Stimulated activated CD8-positive, alpha-beta memory T cell treated with anti-CD3 and anti-CD28 coated beads, Interleukin-7, amount 100 ng/mL, for 1 hour (primary cell): ENCODE measurements around the gene RNF4.
"Not testable (repeated sequence)": the region's sequence is repeated elsewhere in the genome, so short reads cannot be mapped to it uniquely, and the experiment has no call there.

Experiments
- DNase-seq, 2 donors: peaks; one replicate each; pipeline ENCODE4 v3.0.0-alpha.2; 2020; ENCODE audit warnings: low read depth in 2 of 2

RNF4 gene

GRCh38 chr4:2534904-2535375 is 66.0 kb downstream of the RNF4 start:
- DNase-seq = no peak

- DNase-seq = peak; percentile 20 to 23
These were observed 66.7 kb downstream of the RNF4 start for GRCh38 chr4:2535376-2536192.

DNA sequence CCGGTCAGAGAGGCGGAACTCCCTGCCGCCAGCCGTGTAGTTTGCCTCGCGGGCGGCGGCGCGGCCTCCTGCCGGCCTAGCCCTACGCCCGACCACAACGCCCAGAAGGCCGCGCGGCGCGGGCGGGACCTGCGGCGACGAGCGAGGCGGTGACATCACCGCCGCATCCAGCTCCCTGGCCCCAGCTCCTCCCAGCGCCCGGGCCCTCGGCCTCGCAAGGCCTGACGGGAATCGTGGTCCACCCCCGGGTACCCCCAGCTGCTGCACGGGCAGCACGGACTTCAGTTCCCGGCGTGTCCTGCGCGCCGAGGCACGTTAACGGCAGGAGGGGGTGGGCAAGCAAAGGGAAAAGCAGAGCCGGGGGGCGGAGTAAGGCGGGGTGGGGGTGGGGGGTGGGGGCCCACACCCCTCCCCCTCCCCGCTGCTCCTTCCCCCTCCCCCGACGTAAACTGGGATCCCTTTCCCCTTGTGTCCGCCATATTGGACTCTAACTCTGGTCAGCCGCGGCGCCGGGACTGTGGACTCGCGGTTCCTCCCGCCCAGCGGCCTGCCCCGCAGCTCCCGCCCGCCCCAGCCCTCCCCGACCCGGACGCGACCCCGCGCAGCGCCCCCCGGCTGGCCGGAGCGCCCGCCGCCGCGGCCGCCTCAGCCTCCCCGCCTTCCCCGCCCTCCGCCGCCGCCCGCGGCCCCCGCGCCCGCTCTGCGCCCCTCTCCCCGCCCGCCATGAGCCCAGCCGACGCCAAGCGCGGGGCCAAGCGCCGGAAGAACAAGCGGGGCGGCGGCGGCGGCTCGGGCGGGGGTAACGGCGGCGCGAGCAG is 67.5 kb downstream of the RNF4 start, which contains the start of gene FAM193A:
TSS of gene FAM193A (plus strand) at position 455 of the 818 bp plus-strand sequence. CDS start at position 724, 269 bp downstream.
- DNase-seq = peak; percentile 95 to 97

DNA sequence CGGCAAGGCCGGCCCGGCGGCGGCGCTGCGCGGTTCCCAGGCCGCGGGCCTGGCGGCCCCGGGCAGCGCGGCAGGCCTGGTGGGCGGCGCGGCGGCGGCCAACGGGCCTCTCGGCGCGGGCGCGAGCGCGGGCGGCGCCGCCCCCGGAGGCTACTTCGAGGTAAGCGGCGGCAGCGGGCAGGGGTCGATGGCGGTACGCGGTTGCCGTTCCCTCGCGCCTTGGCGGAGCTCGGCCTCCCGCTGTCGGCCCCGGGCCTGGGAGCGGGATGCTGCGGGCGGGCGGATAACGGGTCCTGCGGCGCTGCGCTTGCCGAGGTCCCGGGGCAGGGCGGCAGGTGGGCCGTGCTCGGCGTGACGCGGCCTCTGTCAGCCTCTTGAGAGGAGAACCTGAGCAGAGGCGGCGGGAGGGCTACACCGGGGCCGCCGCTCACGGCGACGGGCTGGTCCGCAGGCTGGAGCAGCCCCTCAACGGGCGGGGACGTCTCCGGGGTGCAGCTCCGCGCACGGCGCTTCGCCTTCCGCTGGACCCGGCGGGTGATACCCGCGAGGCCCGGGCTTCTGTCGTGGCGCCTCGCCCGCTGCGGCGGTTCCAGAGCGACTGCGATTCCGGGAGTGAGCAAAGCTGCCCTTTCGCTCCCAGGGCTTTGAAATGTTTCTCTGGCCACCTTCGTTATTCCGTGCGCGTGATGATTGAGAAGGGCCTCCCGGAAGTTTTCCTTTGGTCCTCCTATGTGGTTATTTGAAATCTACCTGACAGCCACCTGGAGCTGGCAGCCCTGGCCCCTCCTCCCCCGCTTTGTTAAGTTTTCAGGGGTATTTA is 68.3 kb downstream of the RNF4 start:
- peak; percentile 23 to 27 for DNase-seq

- DNase-seq = not testable (repeated sequence)
These were observed 74.8 kb downstream of the RNF4 start for GRCh38 chr4:2543580-2544191.

DNA sequence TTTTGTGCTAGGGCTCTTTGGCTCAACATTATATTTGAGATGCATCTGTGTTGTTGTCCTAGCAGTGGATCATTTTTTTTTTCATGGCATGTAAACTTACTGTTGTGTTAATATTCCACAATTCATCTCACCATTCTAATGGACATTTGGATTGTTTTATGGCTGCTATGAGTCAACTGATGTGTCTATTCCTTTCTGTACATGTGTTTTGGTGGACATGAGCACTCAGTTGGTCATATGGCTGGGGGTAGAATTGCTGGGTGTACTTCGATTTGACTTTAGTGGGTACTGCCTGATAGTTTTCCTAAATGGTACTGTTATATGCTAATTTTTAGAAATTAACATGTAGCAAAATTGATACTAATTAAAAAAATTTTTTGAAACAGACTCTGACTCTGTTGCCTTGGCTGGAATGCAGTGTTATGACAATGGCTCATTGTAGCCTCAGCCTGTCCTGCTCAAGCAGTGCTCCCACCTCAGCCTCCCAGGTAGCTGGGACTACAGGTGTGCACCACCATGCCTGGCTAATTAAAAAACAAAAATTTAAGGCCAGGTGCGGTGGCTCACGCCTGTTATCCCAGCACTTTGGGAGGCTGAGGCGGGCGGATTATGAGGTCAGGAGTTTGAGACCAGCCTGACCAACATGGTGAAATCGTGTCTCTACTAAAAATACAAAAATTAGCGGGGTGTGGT is 76.6 kb downstream of the RNF4 start:
- no peak for DNase-seq

- DNase-seq = no peak
These were observed 77.4 kb downstream of the RNF4 start for GRCh38 chr4:2546286-2546823.

DNA sequence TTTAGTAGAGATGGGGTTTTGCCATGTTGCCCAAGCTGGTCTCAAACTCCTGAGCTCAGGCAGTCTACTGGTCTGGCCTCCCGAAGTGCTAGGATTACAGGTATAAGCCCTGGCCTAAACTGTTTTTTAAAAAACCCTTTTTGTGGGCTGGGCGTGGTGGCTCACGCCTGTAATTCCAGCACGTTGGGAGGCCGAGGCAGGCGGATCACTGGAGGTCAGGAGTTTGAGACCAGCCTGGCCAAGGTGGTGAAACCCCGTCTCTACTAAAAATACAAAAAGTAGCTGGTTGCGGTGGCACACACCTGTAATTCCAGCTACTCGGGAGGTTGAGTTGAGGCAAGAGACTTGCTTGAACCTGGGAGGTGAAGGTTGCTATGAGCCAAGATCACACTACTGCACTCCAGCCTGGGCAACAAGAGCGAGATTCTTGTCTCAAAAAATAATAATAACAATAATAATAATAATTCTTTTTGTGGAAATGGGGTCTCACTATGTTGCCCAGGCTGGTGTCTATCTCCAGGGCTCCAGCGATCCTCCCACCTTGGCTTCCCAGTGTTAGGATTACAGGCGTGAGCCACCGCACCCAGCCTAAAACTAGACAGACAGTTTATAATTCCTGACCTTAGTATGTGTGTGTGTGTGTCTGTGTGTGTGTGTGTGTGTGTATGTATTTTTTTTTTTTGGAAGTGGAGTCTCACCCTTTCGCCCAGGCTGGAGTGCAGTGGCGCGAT is 78.2 kb downstream of the RNF4 start:
- not testable (repeated sequence) for DNase-seq

- no peak for DNase-seq
These were observed 82.2 kb downstream of the RNF4 start for GRCh38 chr4:2551118-2551517.

GRCh38 chr4:2552806-2553205 is 83.9 kb downstream of the RNF4 start:
- no peak for DNase-seq

- no peak for DNase-seq
These were observed 89.4 kb downstream of the RNF4 start for GRCh38 chr4:2558301-2558700.

GRCh38 chr4:2560167-2560566 is 91.3 kb downstream of the RNF4 start:
- no peak for DNase-seq
